PC-3 (cell line): ENCODE measurements around the gene PIGU.

ENCODE experiments used
- CTCF ChIP-seq: fragments of 300-600 bp; sonication (generic); conservative IDR thresholded peaks from 2 replicates; pipeline ENCODE4 v1.5.1; 2017; ENCODE audit warnings: antibody characterized with exemption, low read depth, mild to moderate bottlenecking, low read length
- EZH2 ChIP-seq: fragments of 300-600 bp; sonication (generic); IDR thresholded peaks from one replicate; pipeline ENCODE4 v1.6.1; 2017; ENCODE audit warnings: antibody characterized with exemption, mild to moderate bottlenecking, low read length; ENCODE audit not compliant: unreplicated experiment
- EZH2phosphoT487 ChIP-seq: fragments of 300-600 bp; sonication (generic); IDR thresholded peaks from 2 replicates; pipeline ENCODE4 v1.6.1; 2018; ENCODE audit warnings: mild to moderate bottlenecking, antibody characterized with exemption, low read length, borderline replicate concordance

- TF ChIP-seq CTCF: no peak
- TF ChIP-seq EZH2phosphoT487: no peak
- TF ChIP-seq EZH2: no peak
Measured at GRCh38 chr20:34607066-34607465, 69.8 kb downstream of the PIGU start.
